Activated CD4-positive, alpha-beta memory T cell treated with anti-CD3 and anti-CD28 coated beads for 36 hours (primary cell): ENCODE results near the gene TICAM1. TPM values are rescaled to one million over a fixed set of nuclear protein-coding genes. Genes with fewer than 3 reads are reported as not detected.

Experiments
- CTCF ChIA-PET: fragments of 350-600 bp; sonication (Branson Sonifier 250); formaldehyde crosslinking; loops from one replicate; lab custom pipeline; 2021; ENCODE audit warnings: antibody characterized with exemption, inconsistent platforms; lab: Charles Lee
- POLR2A ChIA-PET: fragments of 350-600 bp; sonication (Branson Sonifier 250); formaldehyde crosslinking; loops from one replicate; lab custom pipeline; 2021; ENCODE audit warnings: antibody characterized with exemption; lab: Charles Lee
- DNase-seq: peaks from one replicate; pipeline ENCODE4 v3.0.0-alpha.2; 2020
- H3K27ac Mint-ChIP-seq: one replicate; pipeline ENCODE4 v1.8.0; 2021; ENCODE audit warnings: mixed read lengths
- H3K27me3 Mint-ChIP-seq: one replicate; pipeline ENCODE4 v1.8.0; 2021; ENCODE audit warnings: mixed read lengths
- H3K36me3 Mint-ChIP-seq: one replicate; pipeline ENCODE4 v1.8.0; 2021; ENCODE audit warnings: mixed read lengths
- H3K4me1 Mint-ChIP-seq: one replicate; pipeline ENCODE4 v1.8.0; 2021; ENCODE audit warnings: low read depth, mixed read lengths
- H3K4me3 Mint-ChIP-seq: one replicate; pipeline ENCODE4 v1.8.0; 2021; ENCODE audit warnings: mild to moderate bottlenecking, mixed read lengths
- H3K9me3 Mint-ChIP-seq: one replicate; pipeline ENCODE4 v1.8.0; 2021; ENCODE audit warnings: mixed read lengths
- intact Hi-C: fragments of 100-400 bp; cut with micrococcal nuclease; formaldehyde crosslinking; loops from one replicate; pipeline ENCODE4 v1.15.1; 2023
- total RNA-seq, 2 experiments: library from RNA; stranded (reverse); gene quantifications; one replicate each; pipeline ENCODE4 v1.2.3, GENCODE V29; 2021

Gene TICAM1
- total RNA-seq = 10 to 100 TPM; 24.0 to 25.4 TPM

DNA sequence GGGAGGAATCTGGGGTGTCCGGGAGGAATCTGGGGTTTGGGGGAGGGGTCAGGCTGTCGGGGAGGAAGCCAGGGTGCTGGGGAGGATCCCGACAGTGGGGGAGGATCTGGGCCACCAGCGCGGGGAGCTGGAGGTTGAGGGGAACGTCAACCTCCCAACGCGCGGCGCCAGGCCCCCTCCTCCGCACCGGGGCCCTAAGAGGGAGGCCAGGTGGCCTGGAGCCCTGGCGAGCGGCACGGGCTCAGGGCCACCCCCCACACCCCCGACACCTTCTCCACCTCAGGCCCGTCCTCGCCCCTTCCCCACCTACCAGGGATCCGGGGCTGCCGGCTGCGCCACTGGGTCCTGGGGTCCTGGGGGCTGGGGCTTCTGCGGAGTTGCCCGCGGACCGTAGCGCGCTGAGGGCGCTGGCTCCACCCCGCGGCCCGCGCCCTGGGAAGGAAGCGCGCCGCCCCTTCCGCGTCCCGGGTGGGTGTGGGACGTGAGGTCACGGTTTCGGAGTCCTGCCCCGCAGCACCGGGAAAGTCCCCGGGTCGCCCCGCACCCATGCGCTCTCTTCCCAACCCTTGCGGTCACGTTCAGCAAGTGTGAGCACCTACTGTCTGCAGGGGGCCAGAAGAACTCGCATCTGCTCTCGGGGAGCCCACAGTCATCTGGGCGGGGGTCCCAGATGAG lies at the start of gene TICAM1:
TICAM1 (minus strand) TSS at position 409 of the 675 bp plus-strand sequence. CDS start 13,335 bp downstream, outside the sequence.
- POLR2A ChIA-PET = interaction anchor here (0.6 to 1.3 kb wide), 3 partner anchors 14 to 1284 kb away, joined by 3 to 6 read pairs (median 3); no protein-coding TSS in a partner anchor
- H3K4me3 Mint-ChIP-seq = peak within 1 kb of the TSS; percentile 88

DNA sequence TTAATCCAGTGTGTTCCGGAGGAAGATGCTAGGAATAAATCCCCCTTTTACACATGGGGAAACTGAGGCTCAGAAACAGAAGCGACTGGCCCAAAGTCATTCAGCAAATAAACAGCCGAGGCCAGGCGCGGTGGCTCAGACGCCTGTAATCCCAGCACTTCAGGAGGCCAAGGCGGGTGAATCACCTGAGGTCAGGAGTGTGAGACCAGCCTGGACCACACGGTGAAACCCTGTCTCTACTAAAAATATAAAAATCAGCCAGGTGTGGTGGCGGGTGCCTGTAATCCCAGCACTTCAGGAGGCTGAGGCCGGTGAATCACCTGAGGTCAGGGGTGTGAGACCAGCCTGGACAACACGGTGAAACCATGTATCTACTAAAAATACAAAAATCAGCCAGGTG lies 47.5 kb upstream of the TICAM1 start:
- DNase-seq = no peak
- H3K27me3 Mint-ChIP-seq = no peaks in the 10 kb centered on the region
- CTCF ChIA-PET = interaction anchor here (0.8 to 0.9 kb wide), 2 partner anchors 69 to 151 kb away, joined by 4 read pairs; no protein-coding TSS in a partner anchor
- H3K9me3 Mint-ChIP-seq = no peaks in the 10 kb centered on the region
- no peak overlapping the region for H3K27ac Mint-ChIP-seq
- POLR2A ChIA-PET = no interaction called here
- H3K4me1 Mint-ChIP-seq = no peaks in the 10 kb centered on the region
- intact Hi-C loops = no loop called here
- no peak overlapping the region for H3K4me3 Mint-ChIP-seq
- H3K36me3 Mint-ChIP-seq = no peaks in the 10 kb centered on the region

More for the DNA sequence above, at the start of gene TICAM1:
- CTCF ChIA-PET = interaction anchor here (0.7 to 2.8 kb wide), 7 partner anchors 18 to 200 kb away, joined by 3 to 24 read pairs (median 4); no protein-coding TSS in a partner anchor
- H3K4me1 Mint-ChIP-seq = peaks cover 19% of the 10 kb centered on the region
- H3K27me3 Mint-ChIP-seq = no peaks in the 10 kb centered on the region
- H3K27ac Mint-ChIP-seq = peak within 1 kb of the TSS; percentile 90
- peaks cover 14% of the 10 kb centered on the region for H3K36me3 Mint-ChIP-seq
- no peaks in the 10 kb centered on the region for H3K9me3 Mint-ChIP-seq
- DNase-seq = peak; percentile 86
- intact Hi-C loops = no loop called here

DNA sequence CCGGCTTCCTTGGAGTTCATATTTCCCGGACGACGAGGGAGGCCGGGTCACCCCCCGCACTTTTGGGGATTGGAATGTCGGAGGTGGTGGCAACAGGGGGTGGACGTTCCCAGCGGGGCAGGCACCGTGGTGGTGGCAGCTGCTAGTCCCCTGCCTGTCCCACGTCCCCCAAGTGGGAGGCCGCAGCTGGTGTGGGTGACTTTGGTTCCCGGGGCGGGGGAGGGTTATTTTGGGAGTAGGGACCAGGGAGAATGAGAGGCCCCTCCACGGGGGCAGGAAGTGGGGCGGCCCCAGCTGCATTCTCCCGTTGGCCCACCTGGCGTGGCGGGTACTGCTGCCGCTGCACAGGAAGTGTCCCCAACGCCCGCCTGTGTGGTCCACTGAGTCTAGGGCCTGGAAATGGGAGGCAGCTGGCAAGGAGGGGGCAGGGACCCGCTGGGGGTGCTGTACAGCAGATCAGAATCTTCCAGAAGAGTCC lies 47.0 kb upstream of the TICAM1 start:
- Mint-ChIP-seq H3K4me3 (no peak overlapping the region), H3K9me3 (no peaks in the 10 kb centered on the region), H3K27ac (no peak overlapping the region), H3K36me3 (no peaks in the 10 kb centered on the region), H3K27me3 (no peaks in the 10 kb centered on the region), H3K4me1 (no peaks in the 10 kb centered on the region)
- ChIA-PET POLR2A (no interaction called here), CTCF (interaction anchor here (0.7 to 0.9 kb wide), 2 partner anchors 65 to 151 kb away, joined by 3 to 4 read pairs; no protein-coding TSS in a partner anchor)
- intact Hi-C loops = no loop called here
- DNase-seq = no peak

DNA sequence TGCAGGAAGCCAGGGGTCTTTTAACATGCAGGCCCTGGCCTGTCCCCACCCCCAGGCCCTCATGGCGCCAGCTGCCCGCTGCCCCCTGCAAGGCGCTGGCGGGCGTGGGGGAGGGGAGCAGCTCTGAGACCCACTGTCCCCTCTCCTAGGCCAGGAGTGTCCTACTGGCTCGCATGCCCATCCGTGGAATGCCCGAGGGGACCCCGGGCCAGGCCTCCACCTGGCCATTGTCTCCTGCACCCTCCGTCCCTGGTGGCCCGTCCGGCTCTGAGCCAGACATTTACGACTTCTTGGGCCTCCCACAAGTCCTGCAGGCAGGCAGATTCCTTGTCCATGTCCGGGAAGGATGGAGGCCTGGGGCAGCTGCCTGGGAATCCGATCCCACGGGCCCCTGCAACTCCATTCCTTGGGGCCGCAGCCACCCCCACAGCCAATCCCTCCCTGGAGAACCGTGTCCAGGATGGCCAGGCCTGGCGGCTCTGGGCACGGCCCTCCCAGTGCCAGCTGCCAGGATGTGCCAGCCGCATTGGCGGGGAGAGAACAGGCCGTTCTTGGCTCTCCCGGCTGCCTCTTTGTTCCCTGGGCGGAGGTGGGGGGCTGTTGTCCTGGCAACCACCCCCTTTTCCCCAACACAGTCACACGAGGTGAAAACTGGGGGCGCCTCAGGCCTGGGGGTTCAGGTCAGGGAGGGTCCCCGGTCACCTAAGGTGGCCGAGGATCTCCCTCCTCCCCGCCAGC lies 46.4 kb upstream of the TICAM1 start:
- DNase-seq = no peak
- intact Hi-C loops = no loop called here
- Mint-ChIP-seq H3K9me3 (no peaks in the 10 kb centered on the region), H3K27ac (no peak overlapping the region), H3K27me3 (no peaks in the 10 kb centered on the region), H3K4me3 (no peak overlapping the region), H3K36me3 (no peaks in the 10 kb centered on the region), H3K4me1 (no peaks in the 10 kb centered on the region)
- ChIA-PET POLR2A (no interaction called here), CTCF (interaction anchor here (0.6 to 0.9 kb wide), 3 partner anchors 36 to 152 kb away, joined by 3 to 4 read pairs (median 4); no protein-coding TSS in a partner anchor)

DNA sequence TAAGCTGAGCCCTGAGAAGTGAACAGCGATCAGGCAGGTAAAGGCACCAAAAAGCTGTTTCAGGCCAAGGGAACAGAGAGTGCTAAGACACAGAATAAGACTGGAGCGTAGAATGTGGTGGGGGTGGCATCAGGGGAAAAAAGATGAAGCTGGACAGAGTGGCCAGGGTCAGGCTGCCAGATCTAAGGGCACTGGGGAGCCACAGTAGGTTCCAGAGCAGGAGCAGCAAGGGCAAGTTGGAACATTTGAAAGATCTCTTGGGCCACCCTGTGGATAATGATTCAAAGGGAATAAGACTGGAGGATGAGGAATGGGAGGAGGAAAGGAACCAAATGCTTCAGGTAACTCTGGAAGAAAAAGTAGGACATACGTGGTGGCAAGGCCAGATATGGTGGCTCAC lies 42.4 kb upstream of the TICAM1 start:
- Mint-ChIP-seq H3K4me3 (no peak overlapping the region), H3K9me3 (no peaks in the 10 kb centered on the region), H3K27ac (no peak overlapping the region), H3K36me3 (no peaks in the 10 kb centered on the region), H3K4me1 (peaks cover 8% of the 10 kb centered on the region), H3K27me3 (peaks cover 2% of the 10 kb centered on the region)
- POLR2A ChIA-PET = no interaction called here
- DNase-seq = no peak
- CTCF ChIA-PET = interaction anchor here (0.6 to 9.7 kb wide), 8 partner anchors 10 to 157 kb away, joined by 3 to 102 read pairs (median 6); no protein-coding TSS in a partner anchor
- intact Hi-C loops = no loop called here

DNA sequence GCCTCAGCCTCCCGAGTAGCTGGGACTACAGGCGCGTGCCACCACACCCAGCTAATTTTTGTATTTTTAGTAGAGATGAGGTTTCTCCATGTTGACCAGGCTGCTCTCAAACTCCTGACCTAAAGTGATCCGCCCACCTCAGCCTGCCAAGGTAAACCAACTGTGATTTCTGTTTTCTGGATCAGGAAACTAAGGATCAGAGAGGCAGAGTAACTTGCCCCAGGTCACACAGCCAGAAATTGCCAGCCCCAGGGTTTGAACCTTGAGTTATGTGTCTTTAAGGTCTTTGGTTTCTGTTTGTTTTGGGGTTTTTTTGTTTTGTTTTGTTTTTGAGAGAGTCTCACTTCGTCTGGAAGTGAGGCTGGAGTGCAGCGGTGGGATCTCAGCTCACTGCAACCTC lies 40.2 kb upstream of the TICAM1 start:
- POLR2A ChIA-PET = no interaction called here
- H3K27me3 Mint-ChIP-seq = peaks cover 2% of the 10 kb centered on the region
- intact Hi-C loops = loop anchor here (1.0 kb wide), 2 partner anchors 40 to 160 kb away; no protein-coding TSS in a partner anchor
- no peak overlapping the region for H3K4me3 Mint-ChIP-seq
- no peak for DNase-seq
- peaks cover 15% of the 10 kb centered on the region for H3K4me1 Mint-ChIP-seq
- CTCF ChIA-PET = interaction anchor here (0.6 to 9.7 kb wide), 8 partner anchors 10 to 167 kb away, joined by 3 to 102 read pairs (median 3); partner anchors contain the start of gene KDM4B
- H3K36me3 Mint-ChIP-seq = no peaks in the 10 kb centered on the region
- no peaks in the 10 kb centered on the region for H3K9me3 Mint-ChIP-seq
- H3K27ac Mint-ChIP-seq = no peak overlapping the region

DNA sequence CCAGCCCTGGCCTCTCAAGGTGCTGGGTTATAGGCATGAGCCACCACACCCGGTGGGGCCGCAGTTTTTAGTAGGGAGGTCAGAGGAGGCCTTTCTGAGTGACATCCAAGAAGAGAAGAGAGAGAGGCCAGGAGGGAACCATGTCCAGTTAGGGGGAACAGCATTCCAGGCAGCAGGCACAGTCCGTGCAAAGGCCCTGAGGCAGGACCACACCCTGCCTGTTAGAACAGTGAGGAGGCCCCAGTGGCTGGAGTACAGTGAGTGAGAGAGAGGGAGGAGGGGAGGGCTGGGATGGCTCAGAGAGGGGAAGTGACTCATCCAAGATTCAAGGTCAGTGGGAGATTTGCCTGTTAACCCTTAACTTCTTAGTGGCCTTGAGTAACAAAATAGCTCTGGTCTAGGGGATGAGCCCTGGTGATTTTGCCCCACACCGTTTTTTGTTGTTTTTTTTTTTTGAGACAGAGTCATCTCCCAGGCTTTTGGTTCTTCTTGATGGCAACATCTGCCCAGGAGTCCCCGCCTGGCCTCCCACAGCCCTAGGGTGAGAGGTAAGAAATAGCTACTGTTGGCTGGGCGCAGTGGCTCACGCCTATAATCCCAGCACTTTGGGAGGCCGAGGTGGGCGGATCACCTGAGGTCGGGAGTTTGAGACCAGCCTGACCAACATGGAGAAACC lies 38.7 kb upstream of the TICAM1 start:
- ChIA-PET CTCF (interaction anchor here (0.8 to 9.7 kb wide), 7 partner anchors 19 to 161 kb away, joined by 3 to 102 read pairs (median 11); no protein-coding TSS in a partner anchor), POLR2A (interaction anchor here (0.7 kb wide), 1 partner anchor 41 kb away, joined by 4 read pairs; no protein-coding TSS in a partner anchor)
- peaks cover 20% of the 10 kb centered on the region for H3K4me1 Mint-ChIP-seq
- no peaks in the 10 kb centered on the region for H3K9me3 Mint-ChIP-seq
- H3K36me3 Mint-ChIP-seq = no peaks in the 10 kb centered on the region
- peak; percentile 64 for DNase-seq
- no peak overlapping the region for H3K4me3 Mint-ChIP-seq
- intact Hi-C loops = no loop called here
- H3K27ac Mint-ChIP-seq = no peak overlapping the region
- H3K27me3 Mint-ChIP-seq = peaks cover 2% of the 10 kb centered on the region

DNA sequence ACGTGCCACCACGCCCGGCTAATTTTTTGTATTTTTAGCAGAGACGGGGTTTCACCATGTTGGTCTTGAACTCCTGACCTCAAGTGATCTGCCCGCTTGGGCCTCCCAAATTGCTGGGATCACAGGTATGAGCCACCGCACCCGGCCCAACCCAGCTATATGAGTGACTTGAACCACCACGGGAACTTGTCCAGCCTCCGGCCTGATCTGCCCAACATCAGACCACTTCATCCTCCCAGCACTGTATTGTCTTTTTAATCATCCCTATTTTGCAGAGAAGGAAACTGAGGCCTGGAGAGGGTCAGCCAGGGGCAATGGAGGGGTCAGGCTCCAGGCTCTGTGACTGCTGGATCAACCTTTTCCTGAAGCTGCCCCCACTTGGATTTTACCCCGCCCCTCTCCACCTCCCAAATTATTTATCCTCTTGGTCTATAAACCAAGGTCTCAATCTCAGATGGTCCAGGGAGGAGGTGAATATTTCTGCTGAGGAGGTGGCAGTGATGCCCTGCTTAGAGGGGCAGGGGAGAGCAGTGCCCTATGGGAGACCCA lies 36.8 kb upstream of the TICAM1 start:
- no peaks in the 10 kb centered on the region for H3K36me3 Mint-ChIP-seq
- no peak for DNase-seq
- CTCF ChIA-PET = interaction anchor here (0.8 to 9.7 kb wide), 6 partner anchors 14 to 163 kb away, joined by 3 to 102 read pairs (median 9); no protein-coding TSS in a partner anchor
- H3K4me1 Mint-ChIP-seq = peaks cover 22% of the 10 kb centered on the region
- POLR2A ChIA-PET = interaction anchor here (1.7 kb wide), 2 partner anchors 9 to 43 kb away, joined by 6 to 7 read pairs; no protein-coding TSS in a partner anchor
- H3K27me3 Mint-ChIP-seq = peaks cover 2% of the 10 kb centered on the region
- H3K9me3 Mint-ChIP-seq = no peaks in the 10 kb centered on the region
- peak overlapping the region; percentile 79 for H3K4me3 Mint-ChIP-seq
- peak overlapping the region; percentile 49 for H3K27ac Mint-ChIP-seq
- intact Hi-C loops = no loop called here

DNA sequence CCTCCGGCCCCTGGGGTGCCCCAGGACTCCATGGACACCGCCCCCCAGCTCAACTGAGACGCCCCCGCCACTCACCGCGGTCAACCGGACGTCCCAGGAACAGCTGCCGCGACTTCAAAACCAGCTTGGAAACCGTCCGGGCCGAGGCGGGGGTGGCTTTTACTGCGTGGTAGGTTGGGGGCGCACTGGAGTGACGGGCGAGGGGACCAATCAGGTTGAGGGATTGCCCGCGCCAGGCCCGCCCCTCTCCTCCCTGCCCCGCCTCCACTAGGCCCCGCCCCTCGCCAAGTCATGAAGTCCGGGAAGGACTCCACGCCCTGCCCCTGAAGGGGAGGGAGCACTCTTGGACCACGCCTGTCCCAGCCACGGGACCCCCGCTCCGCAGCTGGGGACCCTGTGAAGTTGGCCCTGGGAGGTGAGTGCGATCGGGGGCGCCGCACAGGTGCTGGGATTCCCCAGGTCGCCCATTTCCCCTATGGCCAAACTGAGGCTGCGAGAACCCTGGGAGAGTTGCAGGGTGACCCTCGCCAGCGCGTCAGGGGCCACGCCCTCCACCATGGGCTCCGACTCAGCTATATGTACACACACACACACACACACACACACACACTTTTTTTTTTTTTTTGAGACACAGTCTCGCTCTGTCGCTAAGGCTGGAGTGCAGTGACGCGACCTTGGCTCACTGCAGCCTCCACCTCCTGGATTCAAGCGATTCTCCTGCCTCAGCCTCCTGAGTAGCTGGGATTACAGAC lies 36.2 kb upstream of the TICAM1 start, which contains the start of gene PLIN3:
PLIN3 (minus strand) TSS at position 134 of the 752 bp plus-strand sequence. CDS start 6,273 bp downstream, outside the sequence.
- intact Hi-C loops = loop anchor here (1.0 to 2.0 kb wide), 2 partner anchors 44 to 101 kb away; partner anchors contain the start of gene KDM4B
- ChIA-PET POLR2A (interaction anchor here (0.7 to 1.7 kb wide), 3 partner anchors 8 to 80 kb away, joined by 3 to 7 read pairs (median 6); no protein-coding TSS in a partner anchor), CTCF (interaction anchor here (0.9 to 9.7 kb wide), 8 partner anchors 16 to 271 kb away, joined by 3 to 102 read pairs (median 8); no protein-coding TSS in a partner anchor)
- DNase-seq = peak; percentile 97
- H3K36me3 Mint-ChIP-seq = no peaks in the 10 kb centered on the region
- peaks cover 22% of the 10 kb centered on the region for H3K4me1 Mint-ChIP-seq
- H3K9me3 Mint-ChIP-seq = no peaks in the 10 kb centered on the region
- peaks cover 2% of the 10 kb centered on the region for H3K27me3 Mint-ChIP-seq
- H3K27ac Mint-ChIP-seq = peak within 1 kb of the TSS; percentile 69
- peak within 1 kb of the TSS; percentile 79 for H3K4me3 Mint-ChIP-seq
